ENCODE data around the gene ZNF646.

Gene ZNF646

GRCh38 chr16:31073970-31074813, at the start of gene ZNF646, which contains the start of gene ZNF668:
Gene ZNF646 (plus strand): TSS chr16:31074422. CDS start chr16:31076325, 1,903 bp downstream.
Gene ZNF668 (minus strand): TSS chr16:31074240. CDS start chr16:31064459, 9,781 bp downstream.
- DNase-seq: peak; percentile 98

GRCh38 chr16:31025339-31025738, 48.9 kb upstream of the ZNF646 start:
- DNase-seq: no peak

- no peak for DNase-seq
These were observed 45.0 kb upstream of the ZNF646 start for GRCh38 chr16:31029272-31029671.

GRCh38 chr16:31031276-31031675, 42.9 kb upstream of the ZNF646 start:
- no peak for DNase-seq

GRCh38 chr16:31032736-31033708, 41.2 kb upstream of the ZNF646 start, which contains the start of gene STX4:
Gene STX4 (plus strand): TSS chr16:31033558. CDS start chr16:31033806, 248 bp downstream.
- DNase-seq: peak; percentile 99

GRCh38 chr16:31033709-31034492, 40.3 kb upstream of the ZNF646 start:
- peak; percentile 86 for DNase-seq

- no peak for DNase-seq
These were observed 37.5 kb upstream of the ZNF646 start for GRCh38 chr16:31036691-31037090.

GRCh38 chr16:31038993-31039392, 35.2 kb upstream of the ZNF646 start:
- DNase-seq: no peak

- no peak for DNase-seq
These were observed 31.4 kb upstream of the ZNF646 start for GRCh38 chr16:31042866-31043265.

- no peak for DNase-seq
These were observed 30.9 kb upstream of the ZNF646 start for GRCh38 chr16:31043352-31043751.

- DNase-seq: no peak
These were observed 30.2 kb upstream of the ZNF646 start for GRCh38 chr16:31043898-31044481.

- no peak for DNase-seq
These were observed 23.8 kb upstream of the ZNF646 start for GRCh38 chr16:31050280-31051030.

- no peak for DNase-seq
These were observed 22.1 kb upstream of the ZNF646 start for GRCh38 chr16:31052114-31052513.

- no peak for DNase-seq
These were observed 18.6 kb upstream of the ZNF646 start for GRCh38 chr16:31055613-31056012.

GRCh38 chr16:31061126-31061812, 13.0 kb upstream of the ZNF646 start:
- no peak for DNase-seq

- no peak for DNase-seq
These were observed 12.3 kb upstream of the ZNF646 start for GRCh38 chr16:31061813-31062440.

- DNase-seq: no peak
These were observed 10.8 kb upstream of the ZNF646 start for GRCh38 chr16:31063495-31063842.

- DNase-seq: peak; percentile 36
These were observed 10.2 kb upstream of the ZNF646 start for GRCh38 chr16:31063843-31064611.

GRCh38 chr16:31064882-31065461, 9.2 kb upstream of the ZNF646 start:
- no peak for DNase-seq
